Measurements from ENCODE around the gene MEP1B.
"Not testable (repeated sequence)": the region's sequence is repeated elsewhere in the genome, so short reads cannot be mapped to it uniquely, and the experiment has no call there.

DNA sequence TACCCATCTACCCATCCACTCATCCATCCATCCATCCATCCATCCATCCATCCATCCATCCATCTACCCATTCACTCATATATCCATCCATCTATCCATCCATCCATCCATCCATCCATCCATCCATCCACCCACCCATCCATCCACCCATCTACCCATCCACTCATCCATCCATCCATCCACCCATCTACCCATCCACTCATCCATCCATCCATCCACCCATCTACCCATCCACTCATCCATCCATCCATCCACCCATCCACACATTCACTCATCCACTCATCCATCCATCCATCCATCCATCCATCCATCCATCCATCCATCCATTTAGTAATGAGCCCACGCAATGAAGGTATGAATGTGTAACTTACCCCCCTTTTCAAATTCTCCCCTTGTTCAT, 13.1 kb upstream of the MEP1B start:
- TF ChIP-seq, protein P1, sequence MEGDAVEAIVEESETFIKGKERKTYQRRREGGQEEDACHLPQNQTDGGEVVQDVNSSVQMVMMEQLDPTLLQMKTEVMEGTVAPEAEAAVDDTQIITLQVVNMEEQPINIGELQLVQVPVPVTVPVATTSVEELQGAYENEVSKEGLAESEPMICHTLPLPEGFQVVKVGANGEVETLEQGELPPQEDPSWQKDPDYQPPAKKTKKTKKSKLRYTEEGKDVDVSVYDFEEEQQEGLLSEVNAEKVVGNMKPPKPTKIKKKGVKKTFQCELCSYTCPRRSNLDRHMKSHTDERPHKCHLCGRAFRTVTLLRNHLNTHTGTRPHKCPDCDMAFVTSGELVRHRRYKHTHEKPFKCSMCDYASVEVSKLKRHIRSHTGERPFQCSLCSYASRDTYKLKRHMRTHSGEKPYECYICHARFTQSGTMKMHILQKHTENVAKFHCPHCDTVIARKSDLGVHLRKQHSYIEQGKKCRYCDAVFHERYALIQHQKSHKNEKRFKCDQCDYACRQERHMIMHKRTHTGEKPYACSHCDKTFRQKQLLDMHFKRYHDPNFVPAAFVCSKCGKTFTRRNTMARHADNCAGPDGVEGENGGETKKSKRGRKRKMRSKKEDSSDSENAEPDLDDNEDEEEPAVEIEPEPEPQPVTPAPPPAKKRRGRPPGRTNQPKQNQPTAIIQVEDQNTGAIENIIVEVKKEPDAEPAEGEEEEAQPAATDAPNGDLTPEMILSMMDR (IDR thresholded peaks at IDR 0.05): not testable (repeated sequence)
- not testable (repeated sequence) for TF ChIP-seq EP300 (IDR thresholded peaks at IDR 0.05)

Data from ovary (tissue), 3 donors.